Neural progenitor cell (in vitro differentiated cells): ENCODE results near the gene SLC25A11.

Experiments
- EZH2 ChIP-seq: fragments of 200-600 bp; sonication (generic); IDR thresholded peaks from 2 replicates; pipeline ENCODE4 v1.6.1; 2017; ENCODE audit warnings: antibody characterized with exemption, mild to moderate bottlenecking, moderate library complexity
- EZH2phosphoT487 ChIP-seq: fragments of 200-600 bp; sonication (generic); IDR thresholded peaks from 2 replicates; pipeline ENCODE4 v1.6.1; 2017; ENCODE audit warnings: antibody characterized with exemption
- TF ChIP-seq, protein P1 (sequence below): fragments of 200-600 bp; sonication (generic); IDR thresholded peaks from 2 replicates; pipeline ENCODE4 v1.5.1; 2017; ENCODE audit warnings: antibody characterized with exemption, mild to moderate bottlenecking

GRCh38 chr17:4948931-4949320, 9.1 kb upstream of the SLC25A11 start:
- TF ChIP-seq, protein P1, sequence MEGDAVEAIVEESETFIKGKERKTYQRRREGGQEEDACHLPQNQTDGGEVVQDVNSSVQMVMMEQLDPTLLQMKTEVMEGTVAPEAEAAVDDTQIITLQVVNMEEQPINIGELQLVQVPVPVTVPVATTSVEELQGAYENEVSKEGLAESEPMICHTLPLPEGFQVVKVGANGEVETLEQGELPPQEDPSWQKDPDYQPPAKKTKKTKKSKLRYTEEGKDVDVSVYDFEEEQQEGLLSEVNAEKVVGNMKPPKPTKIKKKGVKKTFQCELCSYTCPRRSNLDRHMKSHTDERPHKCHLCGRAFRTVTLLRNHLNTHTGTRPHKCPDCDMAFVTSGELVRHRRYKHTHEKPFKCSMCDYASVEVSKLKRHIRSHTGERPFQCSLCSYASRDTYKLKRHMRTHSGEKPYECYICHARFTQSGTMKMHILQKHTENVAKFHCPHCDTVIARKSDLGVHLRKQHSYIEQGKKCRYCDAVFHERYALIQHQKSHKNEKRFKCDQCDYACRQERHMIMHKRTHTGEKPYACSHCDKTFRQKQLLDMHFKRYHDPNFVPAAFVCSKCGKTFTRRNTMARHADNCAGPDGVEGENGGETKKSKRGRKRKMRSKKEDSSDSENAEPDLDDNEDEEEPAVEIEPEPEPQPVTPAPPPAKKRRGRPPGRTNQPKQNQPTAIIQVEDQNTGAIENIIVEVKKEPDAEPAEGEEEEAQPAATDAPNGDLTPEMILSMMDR: no peak
- TF ChIP-seq EZH2 (no peak), EZH2phosphoT487 (no peak)
